ENCODE data around the gene NIP7.

Gene NIP7

GRCh38 chr16:69301861-69302260, 37.7 kb upstream of the NIP7 start:
- no peak for DNase-seq
- Histone ChIP-seq H3K4me3 (ENCODE audit: control insufficient read depth in 1 of 7, extremely low read depth in 1 of 7, insufficient read depth in 4 of 7, low read depth in 2 of 7, low read length in 6 of 7) (no peak overlapping the region), H3K36me3 (ENCODE audit: control insufficient read depth in 4 of 4, insufficient read depth in 4 of 4, low read length in 3 of 4) (no peaks in the 10 kb centered on the region), H3K27me3 (replicated peaks in 2 of 5; ENCODE audit: control insufficient read depth in 4 of 5, insufficient read depth in 5 of 5, low read length in 4 of 5) (no peaks in the 10 kb centered on the region), H3K4me1 (ENCODE audit: control extremely low read depth in 1 of 4, control insufficient read depth in 4 of 4, insufficient read depth in 4 of 4, low read length in 3 of 4) (peaks cover 0 to 4% (median 2%) of the 10 kb centered on the region in 4 experiments), H3K9me3 (ENCODE audit: control extremely low read depth in 1 of 5, control insufficient read depth in 4 of 5, insufficient read depth in 2 of 5, low read depth in 1 of 5, low read length in 4 of 5) (no peaks in the 10 kb centered on the region), H3K27ac (ENCODE audit: insufficient read depth in 1 of 2, low read depth in 1 of 2, low read length in 2 of 2, poor library complexity in 1 of 2, severe bottlenecking in 2 of 2) (no peak overlapping the region)
- ChIA-PET POLR2A (no interaction called here), CTCF (interaction anchor here (0.6 kb wide), 2 partner anchors 151 to 1190 kb away, joined by 3 to 4 read pairs; no protein-coding TSS in a partner anchor)
- WGBS (ENCODE audit: insufficient coverage) = 97% methylated on average over 4 of the region's 4 CpGs

- POLR2A ChIA-PET = interaction anchor here (0.5 kb wide), 1 partner anchor 27 kb away, joined by 3 read pairs; no protein-coding TSS in a partner anchor
- 100% methylated on average over 4 of the region's 4 CpGs for WGBS (ENCODE audit: insufficient coverage)
- no peak for DNase-seq
- Histone ChIP-seq H3K36me3 (ENCODE audit: control insufficient read depth in 4 of 4, insufficient read depth in 4 of 4, low read length in 3 of 4) (no peaks in the 10 kb centered on the region), H3K27ac (ENCODE audit: insufficient read depth in 1 of 2, low read depth in 1 of 2, low read length in 2 of 2, poor library complexity in 1 of 2, severe bottlenecking in 2 of 2) (no peak overlapping the region), H3K4me1 (ENCODE audit: control extremely low read depth in 1 of 4, control insufficient read depth in 4 of 4, insufficient read depth in 4 of 4, low read length in 3 of 4) (peaks cover 0 to 4% (median 2%) of the 10 kb centered on the region in 4 experiments), H3K27me3 (replicated peaks in 2 of 5; ENCODE audit: control insufficient read depth in 4 of 5, insufficient read depth in 5 of 5, low read length in 4 of 5) (no peaks in the 10 kb centered on the region), H3K4me3 (ENCODE audit: control insufficient read depth in 1 of 7, extremely low read depth in 1 of 7, insufficient read depth in 4 of 7, low read depth in 2 of 7, low read length in 6 of 7) (no peak overlapping the region), H3K9me3 (ENCODE audit: control extremely low read depth in 1 of 5, control insufficient read depth in 4 of 5, insufficient read depth in 2 of 5, low read depth in 1 of 5, low read length in 4 of 5) (no peaks in the 10 kb centered on the region)
- CTCF ChIA-PET = interaction anchor here (0.6 to 1.0 kb wide), 3 partner anchors 8 to 1190 kb away, joined by 3 to 4 read pairs (median 3); no protein-coding TSS in a partner anchor
These were observed 37.3 kb upstream of the NIP7 start for GRCh38 chr16:69302301-69302700.

- no peaks in the 10 kb centered on the region for H3K9me3 ChIP-seq (ENCODE audit: control extremely low read depth in 1 of 5, control insufficient read depth in 4 of 5, insufficient read depth in 2 of 5, low read depth in 1 of 5, low read length in 4 of 5)
- H3K4me1 ChIP-seq (ENCODE audit: control extremely low read depth in 1 of 4, control insufficient read depth in 4 of 4, insufficient read depth in 4 of 4, low read length in 3 of 4) = peaks cover 0 to 8% (median 4%) of the 10 kb centered on the region in 4 experiments
- POLR2A ChIA-PET = no interaction called here
- no peaks in the 10 kb centered on the region for H3K36me3 ChIP-seq (ENCODE audit: control insufficient read depth in 4 of 4, insufficient read depth in 4 of 4, low read length in 3 of 4)
- CTCF ChIA-PET = no interaction called here
- no peaks in the 10 kb centered on the region for H3K27me3 ChIP-seq (replicated peaks in 2 of 5; ENCODE audit: control insufficient read depth in 4 of 5, insufficient read depth in 5 of 5, low read length in 4 of 5)
- no peak overlapping the region for H3K27ac ChIP-seq (ENCODE audit: insufficient read depth in 1 of 2, low read depth in 1 of 2, low read length in 2 of 2, poor library complexity in 1 of 2, severe bottlenecking in 2 of 2)
- H3K4me3 ChIP-seq (ENCODE audit: control insufficient read depth in 1 of 7, extremely low read depth in 1 of 7, insufficient read depth in 4 of 7, low read depth in 2 of 7, low read length in 6 of 7) = no peak overlapping the region
- no peak for DNase-seq
- no CpG with 5 or more reads among the region's 1 CpG for WGBS (ENCODE audit: insufficient coverage)
These were observed 33.5 kb upstream of the NIP7 start for GRCh38 chr16:69306031-69306430.

- no peak for DNase-seq
- ChIA-PET CTCF (no interaction called here), POLR2A (no interaction called here)
- 100% methylated on average over 1 of the region's 1 CpG for WGBS (ENCODE audit: insufficient coverage)
- Histone ChIP-seq H3K9me3 (ENCODE audit: control extremely low read depth in 1 of 5, control insufficient read depth in 4 of 5, insufficient read depth in 2 of 5, low read depth in 1 of 5, low read length in 4 of 5) (no peaks in the 10 kb centered on the region), H3K4me3 (ENCODE audit: control insufficient read depth in 1 of 7, extremely low read depth in 1 of 7, insufficient read depth in 4 of 7, low read depth in 2 of 7, low read length in 6 of 7) (no peak overlapping the region), H3K4me1 (ENCODE audit: control extremely low read depth in 1 of 4, control insufficient read depth in 4 of 4, insufficient read depth in 4 of 4, low read length in 3 of 4) (peaks cover under 1 to 12% (median 7%) of the 10 kb centered on the region in 4 experiments), H3K27me3 (replicated peaks in 2 of 5; ENCODE audit: control insufficient read depth in 4 of 5, insufficient read depth in 5 of 5, low read length in 4 of 5) (no peaks in the 10 kb centered on the region), H3K36me3 (ENCODE audit: control insufficient read depth in 4 of 4, insufficient read depth in 4 of 4, low read length in 3 of 4) (no peaks in the 10 kb centered on the region), H3K27ac (ENCODE audit: insufficient read depth in 1 of 2, low read depth in 1 of 2, low read length in 2 of 2, poor library complexity in 1 of 2, severe bottlenecking in 2 of 2) (no peak overlapping the region)
These were observed 32.5 kb upstream of the NIP7 start for GRCh38 chr16:69307091-69307490.

- Histone ChIP-seq H3K27me3 (replicated peaks in 2 of 5; ENCODE audit: control insufficient read depth in 4 of 5, insufficient read depth in 5 of 5, low read length in 4 of 5) (no peaks in the 10 kb centered on the region), H3K4me1 (ENCODE audit: control extremely low read depth in 1 of 4, control insufficient read depth in 4 of 4, insufficient read depth in 4 of 4, low read length in 3 of 4) (peaks cover 3 to 15% (median 10%) of the 10 kb centered on the region in 4 experiments), H3K9me3 (ENCODE audit: control extremely low read depth in 1 of 5, control insufficient read depth in 4 of 5, insufficient read depth in 2 of 5, low read depth in 1 of 5, low read length in 4 of 5) (no peaks in the 10 kb centered on the region), H3K27ac (ENCODE audit: insufficient read depth in 1 of 2, low read depth in 1 of 2, low read length in 2 of 2, poor library complexity in 1 of 2, severe bottlenecking in 2 of 2) (no peak overlapping the region), H3K36me3 (ENCODE audit: control insufficient read depth in 4 of 4, insufficient read depth in 4 of 4, low read length in 3 of 4) (no peaks in the 10 kb centered on the region), H3K4me3 (ENCODE audit: control insufficient read depth in 1 of 7, extremely low read depth in 1 of 7, insufficient read depth in 4 of 7, low read depth in 2 of 7, low read length in 6 of 7) (no peak overlapping the region)
- ChIA-PET POLR2A (no interaction called here), CTCF (interaction anchor here (0.6 kb wide), 1 partner anchor 800 kb away, joined by 3 read pairs; no protein-coding TSS in a partner anchor)
- DNase-seq = no peak
- WGBS (ENCODE audit: insufficient coverage) = 100% methylated on average over 1 of the region's 2 CpGs
These were observed 31.7 kb upstream of the NIP7 start for GRCh38 chr16:69307856-69308255.

- peaks cover 0 to 10% (median 4%) of the 10 kb centered on the region in 4 experiments for H3K36me3 ChIP-seq (ENCODE audit: control insufficient read depth in 4 of 4, insufficient read depth in 4 of 4, low read length in 3 of 4)
- H3K9me3 ChIP-seq (ENCODE audit: control extremely low read depth in 1 of 5, control insufficient read depth in 4 of 5, insufficient read depth in 2 of 5, low read depth in 1 of 5, low read length in 4 of 5) = no peaks in the 10 kb centered on the region
- peaks cover 3 to 12% (median 8%) of the 10 kb centered on the region in 4 experiments for H3K4me1 ChIP-seq (ENCODE audit: control extremely low read depth in 1 of 4, control insufficient read depth in 4 of 4, insufficient read depth in 4 of 4, low read length in 3 of 4)
- 96% methylated on average over 7 of the region's 12 CpGs for WGBS (ENCODE audit: insufficient coverage)
- peak overlapping the region in 1 of 7 experiments; percentile 3 for H3K4me3 ChIP-seq (ENCODE audit: control insufficient read depth in 1 of 7, extremely low read depth in 1 of 7, insufficient read depth in 4 of 7, low read depth in 2 of 7, low read length in 6 of 7)
- POLR2A ChIA-PET = no interaction called here
- DNase-seq = no peak
- H3K27ac ChIP-seq (ENCODE audit: insufficient read depth in 1 of 2, low read depth in 1 of 2, low read length in 2 of 2, poor library complexity in 1 of 2, severe bottlenecking in 2 of 2) = no peak overlapping the region
- H3K27me3 ChIP-seq (replicated peaks in 2 of 5; ENCODE audit: control insufficient read depth in 4 of 5, insufficient read depth in 5 of 5, low read length in 4 of 5) = no peaks in the 10 kb centered on the region
- CTCF ChIA-PET = no interaction called here
These were observed 30.3 kb upstream of the NIP7 start for GRCh38 chr16:69309316-69309715.

GRCh38 chr16:69310653-69311532, 28.7 kb upstream of the NIP7 start, which contains the start of gene VPS4A:
Gene VPS4A (plus strand): TSS chr16:69311350. CDS start chr16:69311512, 162 bp downstream.
- ChIA-PET CTCF (interaction anchor here (0.9 to 5.5 kb wide), 3 partner anchors 8 to 861 kb away, joined by 3 to 28 read pairs (median 3); partner anchors contain the start of gene PDF), POLR2A (no interaction called here)
- H3K27ac ChIP-seq (ENCODE audit: insufficient read depth in 1 of 2, low read depth in 1 of 2, low read length in 2 of 2, poor library complexity in 1 of 2, severe bottlenecking in 2 of 2) = peak within 1 kb of the TSS; percentile 61 to 87
- peaks cover 3 to 25% (median 16%) of the 10 kb centered on the region in 4 experiments for H3K36me3 ChIP-seq (ENCODE audit: control insufficient read depth in 4 of 4, insufficient read depth in 4 of 4, low read length in 3 of 4)
- peak; percentile 94 to 97 (median 97) for DNase-seq
- WGBS (ENCODE audit: insufficient coverage) = 8% methylated on average over 56 of the region's 70 CpGs
- H3K4me3 ChIP-seq (ENCODE audit: control insufficient read depth in 1 of 7, extremely low read depth in 1 of 7, insufficient read depth in 4 of 7, low read depth in 2 of 7, low read length in 6 of 7) = peak within 1 kb of the TSS; percentile 78 to 95 (median 87)
- no peaks in the 10 kb centered on the region for H3K9me3 ChIP-seq (ENCODE audit: control extremely low read depth in 1 of 5, control insufficient read depth in 4 of 5, insufficient read depth in 2 of 5, low read depth in 1 of 5, low read length in 4 of 5)
- H3K4me1 ChIP-seq (ENCODE audit: control extremely low read depth in 1 of 4, control insufficient read depth in 4 of 4, insufficient read depth in 4 of 4, low read length in 3 of 4) = peaks cover 3 to 12% (median 8%) of the 10 kb centered on the region in 4 experiments
- no peaks in the 10 kb centered on the region for H3K27me3 ChIP-seq (replicated peaks in 2 of 5; ENCODE audit: control insufficient read depth in 4 of 5, insufficient read depth in 5 of 5, low read length in 4 of 5)

Data from common myeloid progenitor, CD34-positive (primary cell).